ENCODE results near the gene RNF222. TPM values are rescaled to one million over a fixed set of nuclear protein-coding genes. Genes with fewer than 3 reads are reported as not detected.
"Not testable (repeated sequence)": the region's sequence is repeated elsewhere in the genome, so short reads cannot be mapped to it uniquely, and the experiment has no call there.

The RNF222 gene
- total and polyA plus RNA-seq, 9 donors, result 0.06 to 0.16 (median 0.08) TPM; not detected in 4

DNA sequence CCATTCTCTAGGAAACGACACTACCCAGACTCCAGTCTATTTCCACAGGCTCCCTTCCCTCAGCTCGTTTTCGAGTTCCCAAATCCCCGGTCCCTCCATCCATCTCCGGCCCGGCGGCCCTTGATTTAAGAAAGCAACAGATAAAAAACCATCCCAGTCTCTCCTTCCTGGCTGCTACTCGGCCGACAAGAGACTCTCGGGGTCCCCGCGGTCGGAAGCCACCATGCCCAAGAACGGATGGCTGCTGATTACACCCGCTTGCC is 14.8 kb downstream of the RNF222 start:
- no peaks in the 10 kb centered on the region for H3K9me3 ChIP-seq (replicated peaks; ENCODE audit: control insufficient read depth, low read depth, low read length)
- no peaks in the 10 kb centered on the region for H3K27me3 ChIP-seq (ENCODE audit: control insufficient read depth, insufficient read depth, low read length)
- H3K36me3 ChIP-seq (ENCODE audit: control insufficient read depth, insufficient read depth, low read length), result peaks cover 37% of the 10 kb centered on the region
- H3K4me3 ChIP-seq (ENCODE audit: low read length), result peak overlapping the region; percentile 94
- no peak for DNase-seq
- H3K4me1 ChIP-seq (ENCODE audit: control insufficient read depth, insufficient read depth, low read length), result peaks cover 23% of the 10 kb centered on the region
- H3K27ac ChIP-seq (ENCODE audit: low read length), result peak overlapping the region; percentile 79
- WGBS (ENCODE audit: insufficient coverage), result 0% methylated on average over 12 of the region's 15 CpGs

- peaks cover 40% of the 10 kb centered on the region for H3K36me3 ChIP-seq (ENCODE audit: control insufficient read depth, insufficient read depth, low read length)
These were observed 15.4 kb downstream of the RNF222 start for GRCh38 chr17:8382052-8382879.

GRCh38 chr17:8380049-8380448 is 17.6 kb downstream of the RNF222 start:
- Histone ChIP-seq H3K27ac (ENCODE audit: low read length) (no peak overlapping the region), H3K9me3 (replicated peaks; ENCODE audit: control insufficient read depth, low read depth, low read length) (no peaks in the 10 kb centered on the region), H3K4me3 (ENCODE audit: low read length) (no peak overlapping the region), H3K27me3 (ENCODE audit: control insufficient read depth, insufficient read depth, low read length) (no peaks in the 10 kb centered on the region), H3K4me1 (ENCODE audit: control insufficient read depth, insufficient read depth, low read length) (peaks cover 33% of the 10 kb centered on the region), H3K36me3 (ENCODE audit: control insufficient read depth, insufficient read depth, low read length) (peaks cover 40% of the 10 kb centered on the region)
- WGBS (ENCODE audit: insufficient coverage), result no CpG with 5 or more reads among the region's 3 CpGs
- DNase-seq, result no peak

More at GRCh38 chr17:8382052-8382879, 15.4 kb downstream of the RNF222 start:
- Histone ChIP-seq H3K27ac (ENCODE audit: low read length) (peak overlapping the region; percentile 79), H3K9me3 (replicated peaks; ENCODE audit: control insufficient read depth, low read depth, low read length) (no peaks in the 10 kb centered on the region), H3K4me1 (ENCODE audit: control insufficient read depth, insufficient read depth, low read length) (peaks cover 23% of the 10 kb centered on the region), H3K27me3 (ENCODE audit: control insufficient read depth, insufficient read depth, low read length) (no peaks in the 10 kb centered on the region), H3K4me3 (ENCODE audit: low read length) (peak overlapping the region; percentile 94)
- WGBS (ENCODE audit: insufficient coverage), result 0% methylated on average over 2 of the region's 27 CpGs
- DNase-seq, result no peak

- no CpG with 5 or more reads among the region's 8 CpGs for WGBS (ENCODE audit: insufficient coverage)
- H3K9me3 ChIP-seq (replicated peaks; ENCODE audit: control insufficient read depth, low read depth, low read length); H3K27me3 ChIP-seq (ENCODE audit: control insufficient read depth, insufficient read depth, low read length); DNase-seq; H3K4me3 ChIP-seq (ENCODE audit: low read length); H3K27ac ChIP-seq (ENCODE audit: low read length): not testable (repeated sequence)
- Histone ChIP-seq H3K36me3 (ENCODE audit: control insufficient read depth, insufficient read depth, low read length) (peaks cover 40% of the 10 kb centered on the region), H3K4me1 (ENCODE audit: control insufficient read depth, insufficient read depth, low read length) (peaks cover 26% of the 10 kb centered on the region)
These were observed 19.5 kb downstream of the RNF222 start for GRCh38 chr17:8378117-8378516.

DNA sequence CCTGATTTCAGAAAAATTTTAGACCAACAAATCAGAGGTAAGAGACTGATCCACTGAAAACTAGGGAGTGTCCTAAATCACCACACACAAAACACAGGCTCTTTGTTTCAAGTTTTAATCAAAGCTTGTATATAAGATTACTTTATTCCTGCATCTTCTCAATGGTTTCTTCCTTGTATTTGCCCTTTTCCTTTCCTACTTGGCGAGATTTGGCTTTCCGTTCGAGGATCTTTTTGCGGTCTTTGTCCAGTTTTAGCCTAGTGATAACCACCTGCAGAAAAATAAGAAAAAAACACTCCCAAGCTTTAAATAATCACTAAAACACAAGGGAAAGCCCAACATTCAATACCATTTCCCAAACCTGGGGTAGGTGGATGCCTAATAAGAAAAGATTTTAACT is 20.2 kb downstream of the RNF222 start:
- H3K4me3 ChIP-seq (ENCODE audit: low read length), result no peak overlapping the region
- no peak for DNase-seq
- H3K27ac ChIP-seq (ENCODE audit: low read length), result no peak overlapping the region
- no CpG with 5 or more reads among the region's 4 CpGs for WGBS (ENCODE audit: insufficient coverage)
- no peaks in the 10 kb centered on the region for H3K9me3 ChIP-seq (replicated peaks; ENCODE audit: control insufficient read depth, low read depth, low read length)
- H3K36me3 ChIP-seq (ENCODE audit: control insufficient read depth, insufficient read depth, low read length), result peaks cover 40% of the 10 kb centered on the region
- H3K27me3 ChIP-seq (ENCODE audit: control insufficient read depth, insufficient read depth, low read length), result no peaks in the 10 kb centered on the region
- H3K4me1 ChIP-seq (ENCODE audit: control insufficient read depth, insufficient read depth, low read length), result peaks cover 28% of the 10 kb centered on the region

GRCh38 chr17:8376271-8377067 is 21.2 kb downstream of the RNF222 start, which contains the start of gene KRABD2:
TSS of gene KRABD2 (minus strand) at chr17:8376704.
- DNase-seq, result peak; percentile 94
- Histone ChIP-seq H3K4me1 (ENCODE audit: control insufficient read depth, insufficient read depth, low read length) (peaks cover 27% of the 10 kb centered on the region), H3K27me3 (ENCODE audit: control insufficient read depth, insufficient read depth, low read length) (no peaks in the 10 kb centered on the region), H3K9me3 (replicated peaks; ENCODE audit: control insufficient read depth, low read depth, low read length) (no peaks in the 10 kb centered on the region), H3K27ac (ENCODE audit: low read length) (peak within 1 kb of the TSS; percentile 93), H3K4me3 (ENCODE audit: low read length) (peak within 1 kb of the TSS; percentile 88), H3K36me3 (ENCODE audit: control insufficient read depth, insufficient read depth, low read length) (peaks cover 42% of the 10 kb centered on the region)
- 0% methylated on average over 17 of the region's 41 CpGs for WGBS (ENCODE audit: insufficient coverage)

GRCh38 chr17:8375738-8376259 is 21.8 kb downstream of the RNF222 start:
- DNase-seq, result peak; percentile 43
- Histone ChIP-seq H3K9me3 (replicated peaks; ENCODE audit: control insufficient read depth, low read depth, low read length) (no peaks in the 10 kb centered on the region), H3K36me3 (ENCODE audit: control insufficient read depth, insufficient read depth, low read length) (peaks cover 41% of the 10 kb centered on the region), H3K27ac (ENCODE audit: low read length) (peak overlapping the region; percentile 93), H3K4me1 (ENCODE audit: control insufficient read depth, insufficient read depth, low read length) (peaks cover 22% of the 10 kb centered on the region), H3K27me3 (ENCODE audit: control insufficient read depth, insufficient read depth, low read length) (no peaks in the 10 kb centered on the region), H3K4me3 (ENCODE audit: low read length) (peak overlapping the region; percentile 88)
- WGBS (ENCODE audit: insufficient coverage), result 16% methylated on average over 9 of the region's 18 CpGs

DNA sequence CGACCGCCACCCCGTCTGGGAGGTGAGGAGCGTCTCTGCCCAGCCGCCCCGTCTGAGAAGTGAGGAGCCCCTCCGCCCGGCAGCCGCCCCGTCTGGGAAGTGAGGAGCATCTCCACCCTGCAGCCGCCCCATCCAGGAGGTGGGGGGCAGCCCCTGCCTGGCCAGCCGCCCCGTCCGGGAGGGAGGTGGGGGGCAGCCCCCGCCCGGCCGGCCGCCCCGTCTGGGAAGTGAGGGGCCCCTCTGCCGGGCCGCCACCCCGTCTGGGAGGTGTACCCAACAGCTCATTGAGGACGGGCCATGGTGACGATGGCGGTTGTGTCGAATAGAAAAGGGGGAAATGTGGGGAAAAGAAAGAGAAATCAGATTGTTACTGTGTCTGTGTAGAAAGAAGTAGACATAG is 23.8 kb downstream of the RNF222 start:
- Histone ChIP-seq H3K36me3 (ENCODE audit: control insufficient read depth, insufficient read depth, low read length) (peaks cover 38% of the 10 kb centered on the region), H3K4me1 (ENCODE audit: control insufficient read depth, insufficient read depth, low read length) (peaks cover 22% of the 10 kb centered on the region)
- not testable (repeated sequence) for H3K27ac ChIP-seq (ENCODE audit: low read length); H3K4me3 ChIP-seq (ENCODE audit: low read length); DNase-seq; H3K9me3 ChIP-seq (replicated peaks; ENCODE audit: control insufficient read depth, low read depth, low read length); H3K27me3 ChIP-seq (ENCODE audit: control insufficient read depth, insufficient read depth, low read length)
- 86% methylated on average over 15 of the region's 26 CpGs for WGBS (ENCODE audit: insufficient coverage)

DNA sequence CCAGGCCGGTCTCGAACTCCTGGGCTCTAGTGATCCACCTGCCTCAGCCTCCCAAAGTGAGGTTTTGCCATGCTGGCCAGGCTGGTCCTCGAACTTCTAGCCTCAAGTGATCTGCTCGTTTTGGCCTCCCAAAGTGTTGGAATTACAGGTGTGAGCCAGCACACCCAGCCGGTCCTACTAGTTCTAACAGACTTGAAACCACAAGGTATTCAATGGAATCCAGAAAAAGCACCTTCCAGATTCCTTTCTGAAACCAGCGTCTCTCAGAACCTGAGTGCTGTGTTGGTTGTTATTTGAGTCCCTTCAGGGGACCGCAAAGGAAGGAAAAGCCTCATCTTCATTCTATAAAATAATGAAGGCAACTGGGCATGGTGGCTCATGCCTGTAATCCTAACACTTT is 25.2 kb downstream of the RNF222 start:
- Histone ChIP-seq H3K27ac (ENCODE audit: low read length) (no peak overlapping the region), H3K4me1 (ENCODE audit: control insufficient read depth, insufficient read depth, low read length) (peaks cover 22% of the 10 kb centered on the region), H3K4me3 (ENCODE audit: low read length) (no peak overlapping the region), H3K9me3 (replicated peaks; ENCODE audit: control insufficient read depth, low read depth, low read length) (no peaks in the 10 kb centered on the region), H3K36me3 (ENCODE audit: control insufficient read depth, insufficient read depth, low read length) (peaks cover 35% of the 10 kb centered on the region), H3K27me3 (ENCODE audit: control insufficient read depth, insufficient read depth, low read length) (no peaks in the 10 kb centered on the region)
- WGBS (ENCODE audit: insufficient coverage), result 96% methylated on average over 5 of the region's 7 CpGs
- DNase-seq, result no peak

- H3K27ac ChIP-seq (ENCODE audit: low read length), result no peak overlapping the region
- no peaks in the 10 kb centered on the region for H3K27me3 ChIP-seq (ENCODE audit: control insufficient read depth, insufficient read depth, low read length)
- H3K9me3 ChIP-seq (replicated peaks; ENCODE audit: control insufficient read depth, low read depth, low read length), result no peaks in the 10 kb centered on the region
- WGBS (ENCODE audit: insufficient coverage), result 31% methylated on average over 2 of the region's 4 CpGs
- H3K36me3 ChIP-seq (ENCODE audit: control insufficient read depth, insufficient read depth, low read length), result peaks cover 34% of the 10 kb centered on the region
- peaks cover 20% of the 10 kb centered on the region for H3K4me1 ChIP-seq (ENCODE audit: control insufficient read depth, insufficient read depth, low read length)
- no peak for DNase-seq
- no peak overlapping the region for H3K4me3 ChIP-seq (ENCODE audit: low read length)
These were observed 25.8 kb downstream of the RNF222 start for GRCh38 chr17:8371786-8372185.
